ENCODE data around the gene ADAMTS16. TPM values are rescaled to one million over a fixed set of nuclear protein-coding genes. Genes with fewer than 3 reads are reported as not detected.

The ADAMTS16 gene
- total RNA-seq, 1 donor from 2014 or later = not detected

DNA sequence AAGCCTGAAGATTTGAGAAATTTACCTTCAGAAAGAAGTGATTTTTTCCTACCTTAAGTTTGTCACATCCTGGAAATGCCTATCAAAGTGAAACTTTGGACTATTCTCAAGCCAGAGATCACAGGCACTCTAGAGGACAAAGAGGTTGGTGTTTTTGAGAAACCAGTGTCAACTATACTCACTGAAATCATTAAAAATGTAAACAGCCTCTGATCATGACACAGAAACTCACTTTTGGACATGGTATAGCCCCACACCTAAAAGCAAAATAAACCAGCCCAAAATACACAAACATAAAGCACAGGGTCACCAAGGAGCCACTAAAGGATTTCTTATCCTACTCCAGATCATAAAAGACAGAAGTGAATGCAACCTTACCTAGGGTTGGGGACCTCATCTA lies 216.6 kb downstream of the ADAMTS16 start:
- intact Hi-C loops (cut with DNase I) = no loop called here
- DNase-seq (ENCODE audit: low spot score) = no peak

DNA sequence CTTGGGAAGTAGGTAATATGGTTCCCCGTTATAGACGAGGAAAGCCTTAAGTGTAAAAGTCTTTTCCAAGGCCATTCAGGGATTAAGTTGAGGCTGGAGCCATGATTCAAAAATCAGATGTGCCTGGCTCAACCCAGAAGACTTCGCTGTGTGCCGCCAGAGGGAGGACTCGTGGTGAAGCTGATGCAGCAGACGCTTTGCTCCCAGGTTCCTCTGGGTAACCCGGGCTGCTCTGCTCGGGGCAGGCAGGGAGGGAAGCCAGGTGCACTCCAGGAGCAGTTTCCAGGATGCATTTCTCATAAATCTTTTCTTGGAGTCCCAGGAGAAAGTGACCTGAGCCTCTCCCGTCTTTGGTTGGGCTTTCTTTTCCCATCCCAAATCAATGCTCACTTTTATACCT lies 219.5 kb downstream of the ADAMTS16 start:
- no peak for DNase-seq (ENCODE audit: low spot score)
- intact Hi-C loops (cut with DNase I) = no loop called here

DNA sequence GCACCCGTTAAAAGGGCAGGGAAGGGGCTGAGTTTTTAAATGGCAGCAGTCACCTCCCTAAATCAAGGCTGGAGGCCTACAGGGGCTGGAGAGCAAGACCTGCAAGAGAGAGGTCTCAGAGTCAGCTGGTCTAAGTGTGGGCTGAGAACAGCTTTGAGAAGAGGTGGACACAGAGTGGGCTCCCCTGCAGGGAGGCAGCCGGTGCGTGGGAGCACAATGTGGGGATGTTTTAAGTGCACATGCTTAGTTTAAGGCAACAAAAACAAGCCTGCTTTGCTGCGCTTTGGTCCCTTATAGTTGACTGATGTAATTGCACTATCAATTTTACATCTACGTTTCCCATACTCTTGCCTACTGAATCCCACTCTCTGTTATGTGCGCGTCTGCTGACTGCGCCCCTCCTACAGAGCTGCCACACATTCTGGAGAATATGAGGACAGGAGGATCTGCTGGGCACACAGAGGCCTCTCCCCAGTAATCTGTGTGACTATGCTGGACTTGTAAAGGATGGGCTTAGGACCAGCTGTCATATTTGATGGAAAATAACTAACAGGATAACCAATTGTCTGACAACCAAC lies 220.3 kb downstream of the ADAMTS16 start:
- no peak for DNase-seq (ENCODE audit: low spot score)
- intact Hi-C loops (cut with DNase I) = no loop called here

DNA sequence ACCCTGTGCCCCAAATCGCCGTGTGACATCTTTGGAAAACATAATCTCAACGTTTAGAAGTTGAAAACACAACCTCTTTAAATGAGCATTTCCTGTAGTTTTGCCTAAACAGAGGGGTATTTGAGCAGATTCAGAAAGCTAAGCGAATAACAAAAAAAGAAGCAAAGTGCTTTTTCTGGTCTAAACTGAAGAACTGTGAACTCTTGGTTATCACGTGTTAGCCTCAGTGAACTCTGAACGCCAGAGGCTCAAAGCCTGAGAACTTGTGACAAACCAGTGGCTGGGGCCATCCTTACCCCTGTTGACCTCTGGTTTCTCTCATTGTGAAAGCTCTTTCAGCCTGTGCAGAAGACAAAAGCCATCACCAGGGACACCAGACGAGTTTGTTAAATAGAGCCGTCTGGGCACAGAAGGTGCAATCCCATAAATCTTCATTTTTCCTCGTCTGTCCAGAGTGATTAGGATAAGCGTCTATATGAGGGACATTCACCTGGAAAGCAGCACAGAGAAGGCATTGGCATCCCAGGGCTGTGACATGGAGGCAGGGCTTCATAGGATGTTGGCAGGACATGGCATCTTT lies 220.9 kb downstream of the ADAMTS16 start:
- DNase-seq (ENCODE audit: low spot score) = no peak
- intact Hi-C loops (cut with DNase I) = no loop called here

DNA sequence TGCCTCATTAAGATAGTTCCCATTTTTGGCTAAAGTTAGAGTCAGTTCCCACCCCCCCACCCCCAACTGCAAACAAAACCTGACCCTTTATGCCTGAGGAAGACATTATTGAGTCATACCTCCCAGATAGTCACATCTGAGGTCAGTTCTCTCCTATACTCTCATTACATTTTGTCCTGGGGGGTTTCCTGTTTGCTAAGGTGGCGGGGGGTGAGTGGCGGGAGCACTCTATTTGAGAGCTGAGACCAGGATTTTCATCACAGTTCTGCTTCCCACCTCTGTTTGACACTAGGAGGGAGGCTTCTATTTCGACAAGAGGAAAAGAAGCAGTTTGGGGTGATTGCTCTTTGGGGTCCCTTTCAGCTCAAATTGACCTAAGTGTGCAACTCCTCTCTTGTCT lies 222.9 kb downstream of the ADAMTS16 start:
- intact Hi-C loops (cut with DNase I) = no loop called here
- no peak for DNase-seq (ENCODE audit: low spot score)

DNA sequence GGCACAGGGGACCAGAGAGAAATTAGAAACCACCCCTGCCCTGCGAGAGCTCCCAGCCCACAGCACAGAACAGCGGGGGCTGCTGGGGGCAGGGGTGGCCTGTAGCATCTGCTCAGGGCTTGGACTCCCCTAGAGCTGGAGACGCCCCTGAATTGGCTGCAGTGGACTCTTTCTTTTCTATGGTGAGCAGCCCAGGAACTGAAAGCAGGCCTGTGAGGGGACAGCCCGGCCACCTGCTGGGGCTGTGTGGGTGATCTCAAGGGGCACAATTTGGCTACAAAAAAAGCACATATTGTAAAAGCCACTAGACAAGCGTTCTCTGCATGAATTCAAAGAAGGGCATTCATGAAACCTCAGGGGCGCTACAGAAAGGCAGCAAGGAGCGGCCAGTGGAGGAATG lies 224.8 kb downstream of the ADAMTS16 start:
- intact Hi-C loops (cut with DNase I) = no loop called here
- no peak for DNase-seq (ENCODE audit: low spot score)

DNA sequence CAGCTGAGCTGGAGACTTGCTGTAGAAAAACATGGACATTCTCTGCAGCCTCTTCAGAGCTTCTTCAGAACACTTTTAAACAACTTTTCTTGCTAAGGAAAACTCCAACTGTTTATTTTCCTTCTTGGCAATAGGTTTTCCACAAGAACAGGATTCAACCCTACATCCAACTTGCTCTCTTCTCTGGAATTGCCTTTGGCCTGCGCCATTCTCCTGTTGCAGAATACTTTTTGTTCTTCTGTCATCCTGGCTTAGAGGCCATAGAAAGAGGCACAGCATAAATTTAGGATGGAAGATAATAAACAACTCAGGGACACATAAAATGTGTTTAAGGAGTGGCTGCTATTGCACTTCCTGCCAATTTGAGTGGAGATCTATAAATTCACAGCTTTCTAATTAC lies 227.6 kb downstream of the ADAMTS16 start:
- no peak for DNase-seq (ENCODE audit: low spot score)
- intact Hi-C loops (cut with DNase I) = no loop called here

DNA sequence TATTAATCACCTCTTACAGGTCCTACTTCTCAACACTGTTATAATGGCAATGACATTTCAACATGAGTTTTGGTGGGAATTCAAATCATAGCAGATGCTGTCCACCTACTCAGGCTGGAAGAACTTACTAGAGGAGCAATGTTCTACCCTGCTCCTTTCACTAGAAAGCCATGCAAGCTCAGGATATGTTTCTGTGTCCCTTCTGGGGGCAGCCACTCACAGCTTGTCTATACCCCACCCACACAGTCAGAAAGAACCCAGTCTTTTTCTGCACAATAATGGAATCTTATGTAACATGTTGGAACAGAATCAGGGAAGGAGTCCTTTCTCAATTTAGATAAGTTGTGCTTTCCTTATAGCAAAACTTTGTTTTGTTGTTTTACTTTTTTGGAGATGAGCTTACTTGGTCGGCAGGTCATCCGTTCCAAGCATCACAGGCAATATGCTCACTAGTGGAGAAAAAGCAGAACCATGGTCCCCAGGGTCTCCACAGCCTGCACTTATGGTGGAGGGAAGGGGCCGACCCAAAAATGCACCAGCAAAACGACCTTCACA lies 229.0 kb downstream of the ADAMTS16 start:
- DNase-seq (ENCODE audit: low spot score) = no peak
- intact Hi-C loops (cut with DNase I) = no loop called here
